Keratinocyte (primary cell): ENCODE data around the gene POLA1. TPM values are rescaled to one million over a fixed set of nuclear protein-coding genes. Genes with fewer than 3 reads are reported as not detected.
A peak's percentile ranks its signal among the peaks of the same experiment; 100 is the strongest.

ENCODE experiments used
- DNase-seq: peaks from one replicate; pipeline ENCODE4 v3.0.0-alpha.2; 2011; ENCODE audit warnings: low read depth, missing footprints, low spot score
- FAIRE-seq: peaks from 2 replicates; lab custom pipeline; 2011; peaks lifted over from hg19 to GRCh38; lab: Jason Lieb, UNC
- H2AFZ ChIP-seq: 2 replicates; pipeline ENCODE4 v1.6.0; 2012; ENCODE audit warnings: low read length, control low read depth, inconsistent platforms; ENCODE audit not compliant: control insufficient read depth
- H3K27ac ChIP-seq: 2 replicates; pipeline ENCODE4 v1.5.1; 2011; ENCODE audit warnings: low read length; ENCODE audit not compliant: control insufficient read depth, insufficient read depth
- H3K27me3 ChIP-seq: 3 replicates; pipeline ENCODE4 v1.6.0; 2011; ENCODE audit warnings: low read length; ENCODE audit not compliant: control insufficient read depth, insufficient read depth; ENCODE audit errors: extremely low read depth
- H3K36me3 ChIP-seq, 2 experiments: 2 replicates in 1 of 2; 3 replicates in 1 of 2; pipeline ENCODE4 v1.5.1; 2011; ENCODE audit warnings: low read length in 2 of 2, mild to moderate bottlenecking in 1 of 2; ENCODE audit not compliant: control insufficient read depth in 2 of 2, insufficient read depth in 2 of 2; ENCODE audit errors: extremely low read depth in 1 of 2
- H3K4me1 ChIP-seq: 3 replicates; pipeline ENCODE4 v1.5.1; 2011; ENCODE audit warnings: low read length; ENCODE audit not compliant: control insufficient read depth, insufficient read depth; ENCODE audit errors: extremely low read depth
- H3K4me2 ChIP-seq: 3 replicates; pipeline ENCODE4 v1.6.0; 2011; ENCODE audit warnings: low read depth, low read length; ENCODE audit not compliant: control insufficient read depth, insufficient read depth; ENCODE audit errors: extremely low read depth
- H3K4me3 ChIP-seq, 3 experiments: fragments of 200-600 bp in 1 of 3; sonication (generic) in 1 of 3; 2 replicates in 2 of 3; 3 replicates in 1 of 3; pipeline ENCODE4 v1.5.1; 2011 to 2016; ENCODE audit warnings: low read length in 3 of 3, mild to moderate bottlenecking in 3 of 3, control low read depth in 2 of 3, inconsistent platforms in 1 of 3, low read depth in 1 of 3, mixed read lengths in 1 of 3, mixed run types in 1 of 3, moderate library complexity in 1 of 3; ENCODE audit not compliant: control insufficient read depth in 2 of 3, insufficient read depth in 2 of 3; ENCODE audit errors: extremely low read depth in 1 of 3
- H3K79me2 ChIP-seq: 2 replicates; pipeline ENCODE4 v1.6.0; 2012; ENCODE audit warnings: low read length; ENCODE audit not compliant: control insufficient read depth, insufficient read depth
- H3K9ac ChIP-seq: 3 replicates; pipeline ENCODE4 v1.6.0; 2011; ENCODE audit warnings: low read length; ENCODE audit not compliant: control insufficient read depth, insufficient read depth; ENCODE audit errors: extremely low read depth
- H3K9me1 ChIP-seq: 3 replicates; pipeline ENCODE4 v1.6.0; 2011; ENCODE audit warnings: low read length; ENCODE audit not compliant: control insufficient read depth, insufficient read depth; ENCODE audit errors: extremely low read depth
- H3K9me3 ChIP-seq: 2 replicates; pipeline ENCODE4 v1.5.1; 2012; ENCODE audit warnings: low read depth, low read length; ENCODE audit not compliant: control insufficient read depth
- H4K20me1 ChIP-seq: 3 replicates; pipeline ENCODE4 v1.6.0; 2011; ENCODE audit warnings: low read length; ENCODE audit not compliant: control insufficient read depth, insufficient read depth; ENCODE audit errors: extremely low read depth
- EZH2 ChIP-seq: IDR thresholded peaks from one replicate; pipeline ENCODE4 v1.6.1; 2012; ENCODE audit warnings: inconsistent platforms, mild to moderate bottlenecking, low read length, moderate library complexity
- dilution Hi-C: fragments of 300-500 bp; cut with MboI; formaldehyde crosslinking; loops from one replicate; pipeline ENCODE4 v1.7.0; 2020; ENCODE audit warnings: low sequenced_read_pairs; ENCODE audit not compliant: extremely low pct_ligation_motif_present
- polyA plus RNA-seq, 5 experiments: library from polyadenylated mRNA; depleted of rRNA in 3 of 5; stranded (reverse) in 3 of 5; stranded (forward) in 1 of 5; unstranded in 1 of 5; fragments of >200 nt; gene quantifications; 1 replicate in 1 of 5; 2 replicates in 3 of 5; 3 replicates in 1 of 5; pipeline versions ENCODE4 v1.2.1 to v1.2.3, GENCODE V29; 2011 to 2012; ENCODE audit warnings: missing spikeins in 2 of 5, low read depth in 1 of 5, low replicate concordance in 1 of 5
- TF ChIP-seq, protein P1 (sequence below), 3 experiments: IDR thresholded peaks in 1 of 3; conservative IDR thresholded peaks in 1 of 3; optimal IDR thresholded peaks in 1 of 3; 2 replicates in 2 of 3; 3 replicates in 1 of 3; pipeline versions ENCODE3 to v1.5.1; 2011; ENCODE audit warnings: low read length in 3 of 3, mild to moderate bottlenecking in 3 of 3, moderate library complexity in 2 of 3, control low read depth in 1 of 3, inconsistent platforms in 1 of 3; ENCODE audit not compliant: insufficient read depth in 2 of 3; ENCODE audit errors: extremely low read depth in 1 of 3

Gene POLA1
- polyA plus RNA-seq, 1 donor (not counting 4 experiments of a cell fraction or from before 2014, with no cell fraction given) = 3.9 TPM

DNA sequence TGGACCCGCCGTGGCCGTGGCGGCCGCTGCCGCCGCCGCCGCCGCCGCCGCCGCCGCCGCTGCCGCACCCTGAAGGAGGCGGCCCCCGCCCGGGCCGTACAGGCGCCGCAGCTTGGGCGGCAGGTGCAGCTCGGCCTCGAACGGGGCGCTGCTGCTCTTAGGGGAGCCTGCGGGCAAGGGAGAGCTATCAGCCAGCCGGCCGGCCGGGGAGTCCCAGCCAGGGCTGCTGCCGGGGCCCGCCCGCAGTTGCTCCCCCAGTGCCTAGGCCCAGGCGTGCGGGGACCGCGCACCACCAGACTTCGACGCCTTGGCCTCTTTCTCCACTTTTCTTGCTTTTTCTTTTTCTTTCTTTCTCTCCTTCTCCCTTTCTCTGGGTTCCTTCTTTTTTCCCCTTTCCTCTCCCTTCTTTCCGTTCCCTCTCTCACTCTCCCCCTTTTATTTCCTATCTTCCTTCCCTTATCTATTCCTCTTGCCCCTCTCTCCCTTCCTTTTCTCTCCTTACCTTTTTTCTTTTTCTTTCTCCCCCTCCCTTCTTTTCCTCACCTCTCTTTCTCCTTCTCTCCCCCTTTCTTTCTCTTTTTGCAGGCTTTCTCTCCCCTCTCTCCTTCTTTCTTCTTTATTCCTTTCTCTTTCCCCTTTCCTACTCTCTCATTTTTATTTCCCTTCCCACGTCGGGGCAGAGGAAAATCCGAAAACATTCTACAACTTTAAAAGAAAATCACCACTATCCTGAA is 320.1 kb downstream of the POLA1 start:
- no peaks in the 10 kb centered on the region for H3K9me1 ChIP-seq
- dilution Hi-C loops = no loop called here
- no peak overlapping the region for H2AFZ ChIP-seq
- H3K4me2 ChIP-seq = no peak overlapping the region
- peaks cover 88% of the 10 kb centered on the region for H3K27me3 ChIP-seq
- H3K27ac ChIP-seq = no peak overlapping the region
- no peak overlapping the region for H3K9ac ChIP-seq
- no peaks in the 10 kb centered on the region for H4K20me1 ChIP-seq
- no peaks in the 10 kb centered on the region for H3K4me1 ChIP-seq
- H3K4me3 ChIP-seq = no peak overlapping the region
- no peaks in the 10 kb centered on the region for H3K79me2 ChIP-seq
- no peaks in the 10 kb centered on the region for H3K36me3 ChIP-seq
- TF ChIP-seq, protein P1, sequence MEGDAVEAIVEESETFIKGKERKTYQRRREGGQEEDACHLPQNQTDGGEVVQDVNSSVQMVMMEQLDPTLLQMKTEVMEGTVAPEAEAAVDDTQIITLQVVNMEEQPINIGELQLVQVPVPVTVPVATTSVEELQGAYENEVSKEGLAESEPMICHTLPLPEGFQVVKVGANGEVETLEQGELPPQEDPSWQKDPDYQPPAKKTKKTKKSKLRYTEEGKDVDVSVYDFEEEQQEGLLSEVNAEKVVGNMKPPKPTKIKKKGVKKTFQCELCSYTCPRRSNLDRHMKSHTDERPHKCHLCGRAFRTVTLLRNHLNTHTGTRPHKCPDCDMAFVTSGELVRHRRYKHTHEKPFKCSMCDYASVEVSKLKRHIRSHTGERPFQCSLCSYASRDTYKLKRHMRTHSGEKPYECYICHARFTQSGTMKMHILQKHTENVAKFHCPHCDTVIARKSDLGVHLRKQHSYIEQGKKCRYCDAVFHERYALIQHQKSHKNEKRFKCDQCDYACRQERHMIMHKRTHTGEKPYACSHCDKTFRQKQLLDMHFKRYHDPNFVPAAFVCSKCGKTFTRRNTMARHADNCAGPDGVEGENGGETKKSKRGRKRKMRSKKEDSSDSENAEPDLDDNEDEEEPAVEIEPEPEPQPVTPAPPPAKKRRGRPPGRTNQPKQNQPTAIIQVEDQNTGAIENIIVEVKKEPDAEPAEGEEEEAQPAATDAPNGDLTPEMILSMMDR (optimal IDR thresholded peaks at IDR 0.05 in 1 of 3, IDR thresholded peaks at IDR 0.05 in 1 of 3, conservative IDR thresholded peaks at IDR 0.05 in 1 of 3; ENCODE audit: extremely low read depth in 1 of 3, insufficient read depth in 2 of 3, low read length in 3 of 3) = no peak
- TF ChIP-seq EZH2 = peak; percentile 92
- DNase-seq (no peak), FAIRE-seq (no peak)
- H3K9me3 ChIP-seq = no peaks in the 10 kb centered on the region

DNA sequence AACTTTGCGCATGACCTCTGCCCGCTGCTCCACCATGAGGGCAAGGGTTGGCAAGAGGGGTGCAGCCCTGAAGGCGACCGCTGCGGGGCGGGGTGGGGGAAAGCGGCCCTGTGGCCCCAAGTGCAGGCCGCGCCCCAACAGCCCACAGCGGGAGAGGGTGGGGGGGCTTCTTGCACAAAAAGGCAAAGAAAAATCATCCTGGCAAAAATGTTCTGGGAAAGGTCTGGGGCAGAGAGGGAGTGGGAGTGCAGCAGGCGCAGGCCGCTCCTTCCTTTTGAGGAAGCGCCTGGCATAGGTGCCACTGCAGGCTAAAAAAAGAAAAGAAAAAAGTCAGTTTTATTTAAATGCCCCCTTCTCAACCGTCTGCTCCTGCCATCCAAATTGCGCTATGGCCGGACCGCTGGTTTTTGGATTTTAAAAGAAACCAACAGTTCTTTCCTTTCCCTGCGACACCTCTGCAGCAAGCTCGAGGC is 320.7 kb downstream of the POLA1 start:
- Histone ChIP-seq H3K4me2 (no peak overlapping the region), H4K20me1 (no peaks in the 10 kb centered on the region), H3K9ac (no peak overlapping the region), H3K9me1 (no peaks in the 10 kb centered on the region), H3K9me3 (no peaks in the 10 kb centered on the region), H3K27me3 (peaks cover 86% of the 10 kb centered on the region), H3K27ac (no peak overlapping the region), H3K36me3 (no peaks in the 10 kb centered on the region), H3K4me1 (no peaks in the 10 kb centered on the region), H2AFZ (no peak overlapping the region), H3K4me3 (no peak overlapping the region), H3K79me2 (no peaks in the 10 kb centered on the region)
- dilution Hi-C loops = no loop called here
- FAIRE-seq (no peak), DNase-seq (no peak)
- TF ChIP-seq, protein P1 (optimal IDR thresholded peaks at IDR 0.05 in 1 of 3, IDR thresholded peaks at IDR 0.05 in 1 of 3, conservative IDR thresholded peaks at IDR 0.05 in 1 of 3; ENCODE audit: extremely low read depth in 1 of 3, insufficient read depth in 2 of 3, low read length in 3 of 3) = no peak
- TF ChIP-seq EZH2 = no peak
